B cell (primary cell): Measurements from ENCODE around the gene RAB11FIP5. TPM values are rescaled to one million over a fixed set of nuclear protein-coding genes. Genes with fewer than 3 reads are reported as not detected.

Experiments used
- ATAC-seq: fragments of 200-7000 bp; cut with Tn5 transposase; one replicate; pipeline ENCODE4 v1.10.0; 2021; ENCODE audit warnings: low read depth, mild to moderate bottlenecking, moderate number of reproducible peaks, moderate library complexity
- CTCF ChIA-PET: fragments of 350-600 bp; sonication (Branson Sonifier 250); formaldehyde crosslinking; loops from one replicate; lab custom pipeline; 2021; ENCODE audit warnings: antibody characterized with exemption, inconsistent platforms; lab: Charles Lee
- POLR2A ChIA-PET: fragments of 350-600 bp; sonication (Branson Sonifier 250); formaldehyde crosslinking; loops from one replicate; lab custom pipeline; 2021; ENCODE audit warnings: antibody characterized with exemption; lab: Charles Lee
- DNase-seq: peaks from one replicate; pipeline ENCODE4 v3.0.0; 2013
- H2AFZ ChIP-seq: 2 replicates; pipeline ENCODE4 v1.6.1; 2012; ENCODE audit warnings: mild to moderate bottlenecking, low read depth, low read length; ENCODE audit not compliant: insufficient read depth, poor library complexity, severe bottlenecking
- H3K27ac ChIP-seq, 2 donors: 1 replicate in 1 of 2; 2 replicates in 1 of 2; pipeline ENCODE4 v1.5.1; 2012 to 2013; ENCODE audit warnings: low read length in 2 of 2, mild to moderate bottlenecking in 2 of 2, moderate library complexity in 1 of 2
- H3K27me3 ChIP-seq, 4 experiments: fragments of 200-600 bp in 1 of 4; sonication (generic) in 1 of 4; replicated peaks in 1 of 4; 1 replicate in 2 of 4; 2 replicates in 2 of 4; pipeline versions ENCODE4 v1.6.1 to v1.7.0; 2013 to 2016; ENCODE audit warnings: low read length in 3 of 4, mild to moderate bottlenecking in 2 of 4, mixed read lengths in 1 of 4, moderate library complexity in 1 of 4; ENCODE audit not compliant: insufficient read depth in 4 of 4, control insufficient read depth in 3 of 4; ENCODE audit errors: control extremely low read depth in 1 of 4
- H3K36me3 ChIP-seq, 2 experiments: replicated peaks in 1 of 2; 1 replicate in 1 of 2; 2 replicates in 1 of 2; pipeline versions ENCODE4 v1.6.1 to v1.7.1; 2013; ENCODE audit warnings: low read length in 1 of 2; ENCODE audit not compliant: insufficient read depth in 2 of 2, control insufficient read depth in 1 of 2; ENCODE audit errors: control extremely low read depth in 1 of 2, extremely low read depth in 1 of 2
- H3K4me1 ChIP-seq, 2 donors: fragments of 200-600 bp in 1 of 2; sonication (generic) in 1 of 2; 1 replicate in 1 of 2; 2 replicates in 1 of 2; pipeline versions ENCODE4 v1.5.1 to v1.6.1; 2013 to 2017; ENCODE audit warnings: low read length in 2 of 2; ENCODE audit not compliant: control insufficient read depth in 2 of 2, insufficient read depth in 2 of 2
- H3K4me2 ChIP-seq: replicated peaks from 2 replicates; pipeline ENCODE3; 2012; ENCODE audit warnings: mild to moderate bottlenecking, low read depth, low read length; ENCODE audit not compliant: poor library complexity, severe bottlenecking
- H3K4me3 ChIP-seq, 5 experiments: fragments of 200-600 bp in 1 of 5; sonication (generic) in 1 of 5; 1 replicate in 3 of 5; 2 replicates in 2 of 5; pipeline versions ENCODE4 v1.5.1 to v1.7.0; 2011 to 2016; ENCODE audit warnings: low read length in 4 of 5, mild to moderate bottlenecking in 4 of 5, low read depth in 2 of 5, control low read depth in 1 of 5, moderate library complexity in 1 of 5; ENCODE audit not compliant: insufficient read depth in 1 of 5; ENCODE audit errors: control extremely low read depth in 1 of 5, extremely low read depth in 1 of 5
- H3K79me2 ChIP-seq: fragments of 200-600 bp; sonication (generic); one replicate; pipeline ENCODE4 v1.6.0; 2016; ENCODE audit warnings: low read length; ENCODE audit not compliant: control insufficient read depth, insufficient read depth
- H3K9ac ChIP-seq: fragments of 200-600 bp; sonication (generic); 2 replicates; pipeline ENCODE4 v1.6.1; 2017; ENCODE audit warnings: mild to moderate bottlenecking, low read length, moderate library complexity
- H3K9me3 ChIP-seq, 3 donors: one replicate each; pipeline versions ENCODE4 v1.6.1 to v1.7.1; 2013; ENCODE audit warnings: low read length in 2 of 3; ENCODE audit not compliant: control insufficient read depth in 2 of 3, insufficient read depth in 1 of 3; ENCODE audit errors: control extremely low read depth in 1 of 3
- H4K20me1 ChIP-seq: 2 replicates; pipeline ENCODE4 v1.6.0; 2012; ENCODE audit warnings: mild to moderate bottlenecking, low read length; ENCODE audit not compliant: insufficient read depth, control insufficient read depth, poor library complexity, severe bottlenecking
- H3K27ac Mint-ChIP-seq: one replicate; pipeline ENCODE4 v1.8.0; 2021; ENCODE audit warnings: mixed read lengths
- H3K27me3 Mint-ChIP-seq: one replicate; pipeline ENCODE4 v1.8.0; 2021; ENCODE audit warnings: mixed read lengths
- H3K4me1 Mint-ChIP-seq: one replicate; pipeline ENCODE4 v1.8.0; 2021; ENCODE audit warnings: mixed read lengths
- H3K4me3 Mint-ChIP-seq: one replicate; pipeline ENCODE4 v1.8.0; 2021; ENCODE audit warnings: mixed read lengths
- H3K9me3 Mint-ChIP-seq: one replicate; pipeline ENCODE4 v1.8.0; 2022; ENCODE audit warnings: mixed read lengths; ENCODE audit not compliant: insufficient read depth
- EZH2 ChIP-seq: IDR thresholded peaks from 2 replicates; pipeline ENCODE4 v1.6.1; 2012; ENCODE audit warnings: borderline replicate concordance, low read depth, mild to moderate bottlenecking, moderate library complexity, low read length; ENCODE audit not compliant: insufficient read depth, poor library complexity, severe bottlenecking
- WGBS: methylation state at CpG from one replicate; pipeline ENCODE4 v1.1.5; 2013; ENCODE audit warnings: missing lambda C conversion rate; ENCODE audit not compliant: insufficient coverage; 5-methylcytosine and 5-hydroxymethylcytosine counted together
- intact Hi-C: fragments of 100-400 bp; cut with micrococcal nuclease; formaldehyde crosslinking; loops from one replicate; pipeline ENCODE4 v1.10.0; 2022
- polyA plus RNA-seq: library from polyadenylated mRNA; depleted of rRNA; stranded (reverse); fragments of >200 nt; gene quantifications from 2 replicates; pipeline ENCODE4 v1.2.3, GENCODE V29; 2012
- total RNA-seq, 2 donors: library from RNA; stranded (reverse); fragments of 120-200 nt in 1 of 2; gene quantifications; 1 replicate in 1 of 2; 2 replicates in 1 of 2; pipeline versions ENCODE4 v1.2.3 to v1.2.4, GENCODE V29; 2013 to 2022
- TF ChIP-seq, protein P1 (sequence below): fragments of 200-600 bp; IDR thresholded peaks from one replicate; pipeline ENCODE4 v1.8.0; 2022; ENCODE audit warnings: antibody characterized with exemption, mild to moderate bottlenecking

The RAB11FIP5 gene
- total and polyA plus RNA-seq, 2 donors (not counting 1 experiment from before 2014, with no cell fraction given), result 1.7 to 4.6 TPM

DNA sequence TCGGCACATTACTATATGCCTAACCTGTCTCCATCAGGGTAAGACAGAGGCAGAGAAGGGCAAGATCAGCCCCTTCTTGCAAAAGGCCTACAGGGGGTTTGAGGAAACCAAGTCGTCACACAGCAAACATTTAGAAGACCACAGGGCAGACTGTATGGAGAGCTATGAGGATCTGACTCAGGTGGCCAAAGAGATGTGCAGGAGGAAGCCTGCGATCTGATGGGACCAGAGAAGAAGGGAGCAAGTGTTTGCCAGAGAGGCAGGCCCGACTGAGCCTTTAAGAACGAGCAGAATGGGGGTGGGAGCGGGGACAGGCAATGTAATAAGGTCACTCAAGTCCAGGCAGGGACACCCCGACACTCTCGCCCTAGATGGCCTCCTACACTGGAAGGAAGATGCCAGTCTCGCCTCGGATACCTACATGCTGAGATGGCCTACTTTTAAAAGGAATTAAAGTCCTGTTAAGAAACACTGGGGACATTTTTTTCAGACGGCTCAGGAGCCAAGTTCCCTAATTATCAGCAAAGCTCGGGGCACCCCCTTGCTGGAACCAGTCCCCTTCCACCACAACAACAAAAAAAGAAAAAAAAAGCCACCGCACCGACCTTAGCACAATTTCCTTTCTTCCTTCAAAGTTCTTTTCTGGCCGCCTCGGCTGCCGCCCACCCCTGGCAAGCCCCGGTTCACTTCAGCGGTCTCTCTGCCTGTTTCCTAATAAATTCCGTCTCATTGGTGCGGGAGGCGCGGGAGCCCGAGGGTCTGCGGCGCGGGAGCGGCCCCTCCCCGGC lies 42.7 kb downstream of the RAB11FIP5 start:
- no peaks in the 10 kb centered on the region for H3K27me3 ChIP-seq
- no peaks in the 10 kb centered on the region for H4K20me1 ChIP-seq
- H3K27ac ChIP-seq, result peak overlapping the region in 1 of 2 donors; percentile 61
- no peaks in the 10 kb centered on the region for H3K36me3 ChIP-seq
- ATAC-seq, result no peak
- TF ChIP-seq EZH2, result no peak
- TF ChIP-seq, protein P1, sequence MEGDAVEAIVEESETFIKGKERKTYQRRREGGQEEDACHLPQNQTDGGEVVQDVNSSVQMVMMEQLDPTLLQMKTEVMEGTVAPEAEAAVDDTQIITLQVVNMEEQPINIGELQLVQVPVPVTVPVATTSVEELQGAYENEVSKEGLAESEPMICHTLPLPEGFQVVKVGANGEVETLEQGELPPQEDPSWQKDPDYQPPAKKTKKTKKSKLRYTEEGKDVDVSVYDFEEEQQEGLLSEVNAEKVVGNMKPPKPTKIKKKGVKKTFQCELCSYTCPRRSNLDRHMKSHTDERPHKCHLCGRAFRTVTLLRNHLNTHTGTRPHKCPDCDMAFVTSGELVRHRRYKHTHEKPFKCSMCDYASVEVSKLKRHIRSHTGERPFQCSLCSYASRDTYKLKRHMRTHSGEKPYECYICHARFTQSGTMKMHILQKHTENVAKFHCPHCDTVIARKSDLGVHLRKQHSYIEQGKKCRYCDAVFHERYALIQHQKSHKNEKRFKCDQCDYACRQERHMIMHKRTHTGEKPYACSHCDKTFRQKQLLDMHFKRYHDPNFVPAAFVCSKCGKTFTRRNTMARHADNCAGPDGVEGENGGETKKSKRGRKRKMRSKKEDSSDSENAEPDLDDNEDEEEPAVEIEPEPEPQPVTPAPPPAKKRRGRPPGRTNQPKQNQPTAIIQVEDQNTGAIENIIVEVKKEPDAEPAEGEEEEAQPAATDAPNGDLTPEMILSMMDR, result no peak
- peak overlapping the region; percentile 40 to 99 (median 86) for H3K4me3 ChIP-seq
- peak overlapping the region; percentile 96 for H3K9ac ChIP-seq
- H3K9me3 Mint-ChIP-seq, result no peaks in the 10 kb centered on the region
- H3K79me2 ChIP-seq, result peaks cover 14% of the 10 kb centered on the region
- peak overlapping the region; percentile 93 for H3K4me3 Mint-ChIP-seq
- peak overlapping the region; percentile 72 for H3K27ac Mint-ChIP-seq
- POLR2A ChIA-PET, result no interaction called here
- H3K27me3 Mint-ChIP-seq, result no peaks in the 10 kb centered on the region
- WGBS, result 15% methylated on average over 26 of the region's 29 CpGs
- peak overlapping the region; percentile 96 for H2AFZ ChIP-seq
- H3K9me3 ChIP-seq, result no peaks in the 10 kb centered on the region
- intact Hi-C loops, result loop anchor here (2.0 to 5.0 kb wide), 3 partner anchors 77 to 215 kb away; partner anchors contain the start of gene FBXO41
- peak; percentile 62 for DNase-seq
- CTCF ChIA-PET, result interaction anchor here (2.9 kb wide), 1 partner anchor 107 kb away, joined by 14 read pairs; no protein-coding TSS in a partner anchor
- peaks cover 6 to 17% of the 10 kb centered on the region in 2 donors for H3K4me1 ChIP-seq
- H3K4me1 Mint-ChIP-seq, result peaks cover 24% of the 10 kb centered on the region
- peak overlapping the region; percentile 98 for H3K4me2 ChIP-seq
